ENCODE results near the gene SRSF6. TPM values are rescaled to one million over a fixed set of nuclear protein-coding genes. Genes with fewer than 3 reads are reported as not detected.
"Not testable (repeated sequence)": the region's sequence is repeated elsewhere in the genome, so short reads cannot be mapped to it uniquely, and the experiment has no call there.

The SRSF6 gene
- total RNA-seq, 1 experiment from 2014 or later, result 149 TPM

DNA sequence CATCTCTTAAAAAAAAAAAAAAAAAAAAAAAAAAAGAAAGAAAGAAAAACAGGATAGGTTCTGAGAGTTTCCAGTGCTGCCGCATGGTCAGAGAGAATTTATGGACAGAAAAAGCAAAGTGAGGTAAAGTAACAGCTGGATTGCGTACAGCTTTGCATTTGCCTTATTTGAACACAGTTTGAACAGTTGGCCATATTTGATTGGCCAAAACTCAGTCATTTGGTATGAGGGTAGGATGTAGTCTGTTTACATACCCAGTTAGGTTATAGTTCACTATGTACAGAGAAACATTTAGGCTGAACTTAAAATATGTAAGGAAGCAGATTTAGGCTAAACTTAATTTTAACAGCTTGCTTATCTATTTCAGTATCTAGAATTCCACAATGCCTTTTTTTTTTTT, 32.3 kb downstream of the SRSF6 start:
- Histone ChIP-seq H3K4me1 (no peaks in the 10 kb centered on the region), H3K27ac (no peak overlapping the region), H3K36me3 (no peaks in the 10 kb centered on the region), H3K4me3 (no peak overlapping the region), H3K27me3 (no peaks in the 10 kb centered on the region), H3K9me3 (replicated peaks) (no peaks in the 10 kb centered on the region)
- DNase-seq, result no peak

- no peak for DNase-seq
Observed at GRCh38 chr20:43492101-43492500, 34.4 kb downstream of the SRSF6 start.

DNA sequence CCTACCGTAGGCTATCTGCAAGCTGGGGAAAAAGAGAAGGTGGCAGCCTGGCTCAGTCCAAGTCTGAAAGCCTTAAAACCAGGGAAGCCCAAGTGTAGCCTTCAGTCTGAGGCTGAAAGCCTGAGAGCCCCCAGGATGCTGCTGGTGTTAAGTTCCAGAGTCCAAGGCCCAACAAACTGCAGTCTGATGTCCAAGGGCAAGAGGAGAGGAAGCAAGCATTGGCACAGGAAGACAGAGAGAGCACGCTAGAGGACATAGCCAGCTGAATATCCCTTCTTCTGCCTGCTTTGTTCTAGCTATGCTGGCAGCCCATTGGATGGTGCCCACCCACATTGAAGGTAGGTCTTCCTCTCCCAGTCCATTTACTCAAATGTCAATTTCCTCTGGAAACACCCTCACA, 37.7 kb downstream of the SRSF6 start:
- DNase-seq, result no peak
- Histone ChIP-seq H3K36me3 (no peaks in the 10 kb centered on the region), H3K27ac (no peak overlapping the region), H3K4me3 (no peak overlapping the region), H3K27me3 (no peaks in the 10 kb centered on the region), H3K4me1 (0 out of 2 replicates have a peak, but pooled peaks cover 2% of the 10 kb centered on the region), H3K9me3 (replicated peaks) (peaks cover 9% of the 10 kb centered on the region)

More at GRCh38 chr20:43492101-43492500, 34.4 kb downstream of the SRSF6 start:
- no peak overlapping the region for H3K27ac ChIP-seq
- no peak overlapping the region for H3K4me3 ChIP-seq
- no peaks in the 10 kb centered on the region for H3K4me1 ChIP-seq
- peaks cover 2% of the 10 kb centered on the region; the same call in 1 of the 2 replicates for H3K9me3 ChIP-seq (replicated peaks)
- no peaks in the 10 kb centered on the region for H3K36me3 ChIP-seq
- H3K27me3 ChIP-seq, result no peaks in the 10 kb centered on the region

DNA sequence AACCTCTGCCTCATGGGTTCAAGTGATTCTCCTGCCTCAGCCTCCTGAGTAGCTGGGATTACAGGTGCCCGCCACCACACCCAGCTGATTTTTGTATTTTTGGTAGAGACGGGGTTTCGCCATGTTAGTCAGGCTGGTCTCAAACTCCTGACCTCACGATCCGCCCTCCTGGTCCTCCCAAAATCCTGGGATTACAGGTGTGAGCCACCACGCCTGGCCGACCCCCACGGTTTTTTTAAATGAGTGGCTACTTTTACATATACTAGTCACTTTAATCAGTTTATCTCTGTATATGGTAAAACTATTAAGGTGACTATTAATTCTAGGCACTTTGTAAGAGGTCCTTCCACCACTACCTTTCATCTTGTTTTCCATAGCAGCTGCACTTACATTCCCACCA, 44.3 kb downstream of the SRSF6 start:
- Histone ChIP-seq H3K27me3 (peaks cover 11% of the 10 kb centered on the region), H3K9me3 (replicated peaks) (peaks cover 13% of the 10 kb centered on the region)
- DNase-seq, H3K4me3 ChIP-seq, H3K27ac ChIP-seq, H3K36me3 ChIP-seq, H3K4me1 ChIP-seq: not testable (repeated sequence)

DNA sequence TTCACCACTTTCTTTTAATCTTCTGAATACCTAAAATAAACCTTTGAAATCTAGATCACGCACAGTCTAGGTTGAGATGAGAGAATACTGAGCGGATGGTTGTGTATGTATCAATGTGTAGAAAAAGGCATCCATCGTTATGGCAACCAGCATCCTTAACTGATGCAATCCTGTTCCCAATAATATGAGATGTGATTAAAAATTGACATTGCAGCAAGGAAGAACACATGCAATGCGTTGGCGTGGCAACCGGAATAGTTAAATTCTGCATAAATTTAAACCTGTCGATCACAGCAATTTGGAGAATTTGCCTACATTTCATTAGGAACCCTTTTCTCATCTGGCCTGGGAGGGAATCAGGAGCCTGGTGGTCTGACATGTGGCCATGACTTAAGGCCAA, 48.5 kb downstream of the SRSF6 start:
- Histone ChIP-seq H3K9me3 (replicated peaks) (0 out of 2 replicates have a peak, but pooled peaks cover 6% of the 10 kb centered on the region), H3K27me3 (peaks cover 11% of the 10 kb centered on the region), H3K4me1 (no peaks in the 10 kb centered on the region), H3K27ac (no peak overlapping the region), H3K36me3 (no peaks in the 10 kb centered on the region), H3K4me3 (no peak overlapping the region)
- DNase-seq, result no peak

DNA sequence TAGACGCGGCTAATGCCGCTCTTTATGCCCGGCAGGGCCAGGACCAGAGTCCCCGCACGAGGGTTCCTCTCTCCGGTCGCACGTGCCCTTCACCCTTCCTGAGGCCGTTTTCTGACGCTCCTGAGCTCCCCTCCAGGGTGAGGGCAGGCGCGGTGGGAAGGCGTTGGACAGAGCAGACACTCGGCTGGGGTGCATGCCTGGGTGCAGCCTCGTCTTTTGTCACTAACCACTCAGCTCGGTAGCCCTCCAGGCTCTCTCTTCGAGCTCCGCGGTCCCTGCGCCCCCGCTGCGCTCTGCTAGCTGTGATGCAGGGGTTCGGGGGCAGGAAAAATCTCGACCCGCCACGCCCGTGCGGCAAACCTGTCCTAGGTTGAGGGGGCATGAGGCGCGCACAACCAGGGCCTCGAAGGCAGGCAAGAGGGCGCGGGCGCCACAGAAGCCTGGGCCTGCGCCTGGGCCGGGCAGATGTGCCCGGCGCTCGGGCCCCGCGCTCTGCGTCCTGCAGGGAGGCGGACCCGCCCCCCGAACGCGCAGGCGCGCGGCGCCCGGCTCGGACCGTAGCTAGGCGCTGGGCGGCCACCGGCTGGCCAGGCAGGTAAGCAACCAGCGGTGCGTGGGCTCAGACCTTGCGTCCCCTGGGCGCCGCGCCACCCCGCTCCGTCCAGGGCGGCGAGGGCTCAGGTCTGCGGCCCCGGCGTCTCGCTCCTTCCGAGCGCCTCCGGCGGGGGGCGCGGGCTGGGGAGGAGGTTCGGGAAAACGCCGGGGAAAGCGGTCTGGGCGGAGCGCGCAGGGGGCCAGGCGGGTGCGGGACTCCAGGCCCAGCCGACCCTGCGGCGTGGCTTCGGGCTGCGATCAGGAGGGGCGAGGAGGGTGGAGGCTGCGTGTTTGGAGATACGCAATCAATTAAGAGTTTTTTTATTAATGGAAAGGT, 49.7 kb downstream of the SRSF6 start, which contains the start of gene L3MBTL1:
TSS of gene L3MBTL1 (plus strand) at position 548 of the 931 bp plus-strand sequence. CDS start 5,807 bp downstream, outside the sequence.
- Histone ChIP-seq H3K36me3 (no peaks in the 10 kb centered on the region), H3K9me3 (replicated peaks) (0 out of 2 replicates have a peak, but pooled peaks cover 4% of the 10 kb centered on the region), H3K27ac (no peak within 1 kb of the TSS), H3K4me1 (no peaks in the 10 kb centered on the region), H3K4me3 (peak within 1 kb of the TSS; percentile 47), H3K27me3 (peaks cover 11% of the 10 kb centered on the region)
- DNase-seq, result no peak

DNA sequence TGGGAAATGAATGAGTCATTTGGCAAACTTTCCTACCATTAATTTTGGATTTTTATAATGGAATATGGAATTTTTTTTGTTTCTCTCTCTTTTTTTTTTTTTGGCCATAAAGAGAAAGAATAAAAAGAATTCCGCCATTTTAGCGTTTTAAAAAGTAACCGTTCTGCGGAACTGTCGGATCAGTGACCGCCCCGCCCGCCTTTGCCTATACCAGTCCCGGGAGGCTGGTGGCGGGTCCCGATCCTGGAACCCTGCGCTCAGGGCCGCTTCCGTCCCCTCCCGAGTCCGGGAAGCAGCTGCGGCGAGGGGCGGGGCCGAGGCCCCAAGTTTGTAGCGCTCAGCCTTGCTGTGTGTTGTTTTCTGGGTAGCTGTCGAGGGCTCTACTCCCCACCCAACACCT, 50.4 kb downstream of the SRSF6 start:
- Histone ChIP-seq H3K4me1 (no peaks in the 10 kb centered on the region), H3K27me3 (peaks cover 5% of the 10 kb centered on the region), H3K27ac (no peak overlapping the region), H3K9me3 (replicated peaks) (0 out of 2 replicates have a peak, but pooled peaks cover 4% of the 10 kb centered on the region), H3K4me3 (peak overlapping the region; percentile 47; the same call in 1 of the 2 replicates), H3K36me3 (no peaks in the 10 kb centered on the region)
- DNase-seq, result no peak

DNA sequence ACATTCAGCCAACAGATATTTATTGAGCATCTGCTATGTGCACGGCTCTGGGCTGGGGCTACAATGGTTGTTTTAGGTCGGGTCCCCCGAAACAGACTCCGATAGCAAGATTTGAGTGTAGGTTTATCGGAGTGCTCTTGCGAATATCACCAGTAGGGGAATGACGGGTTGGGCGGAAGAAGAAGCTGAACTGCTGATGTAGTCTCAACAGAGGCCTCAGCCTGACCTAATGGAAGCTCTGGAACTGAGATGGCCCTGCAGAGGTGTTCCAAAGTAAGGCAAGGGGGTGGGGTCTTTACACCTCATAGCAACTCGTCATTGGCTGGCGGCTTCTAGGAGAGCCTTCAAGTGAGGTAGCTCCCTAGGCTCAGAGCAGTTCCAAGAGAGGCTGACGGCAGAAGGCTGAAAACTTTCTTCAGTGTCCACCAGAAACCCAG, 50.9 kb downstream of the SRSF6 start:
- DNase-seq, result no peak
- Histone ChIP-seq H3K4me3 (no peak overlapping the region), H3K9me3 (replicated peaks) (0 out of 2 replicates have a peak, but pooled peaks cover 4% of the 10 kb centered on the region), H3K4me1 (no peaks in the 10 kb centered on the region), H3K27me3 (peaks cover 4% of the 10 kb centered on the region; the same call in 1 of the 2 replicates), H3K36me3 (no peaks in the 10 kb centered on the region), H3K27ac (no peak overlapping the region)

DNA sequence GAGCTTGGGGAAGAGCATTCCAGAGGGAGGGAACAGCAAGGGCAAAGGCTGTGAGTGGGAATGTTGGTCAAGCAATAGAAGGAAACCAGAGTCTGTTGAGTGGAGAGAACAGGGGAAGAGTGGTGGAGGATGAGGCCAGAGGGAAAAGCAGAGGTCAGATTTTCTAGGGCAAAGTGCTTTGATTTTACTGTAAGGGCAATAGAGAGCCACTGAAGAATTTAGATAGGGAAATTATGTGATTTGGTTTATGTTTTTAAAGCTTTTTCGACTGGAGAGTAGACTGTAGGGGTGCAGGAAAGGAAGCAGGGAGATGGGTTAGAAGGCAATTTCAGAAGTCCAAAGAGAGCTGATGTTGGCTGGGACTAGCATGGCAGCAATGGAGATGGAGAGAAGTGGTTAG, 54.2 kb downstream of the SRSF6 start:
- H3K27me3 ChIP-seq, result no peaks in the 10 kb centered on the region
- no peak for DNase-seq
- no peaks in the 10 kb centered on the region for H3K4me1 ChIP-seq
- no peak overlapping the region for H3K4me3 ChIP-seq
- H3K9me3 ChIP-seq (replicated peaks), result no peaks in the 10 kb centered on the region
- no peaks in the 10 kb centered on the region for H3K36me3 ChIP-seq
- no peak overlapping the region for H3K27ac ChIP-seq

- Histone ChIP-seq H3K9me3 (replicated peaks) (no peaks in the 10 kb centered on the region), H3K27ac (no peak overlapping the region), H3K36me3 (no peaks in the 10 kb centered on the region), H3K27me3 (no peaks in the 10 kb centered on the region), H3K4me1 (no peaks in the 10 kb centered on the region), H3K4me3 (peak overlapping the region; percentile 52)
- no peak for DNase-seq
Observed at GRCh38 chr20:43513372-43513930, 55.8 kb downstream of the SRSF6 start.

Other genes starting within 250 kb of the SRSF6 start
- gene L3MBTL1, start 49.8 kb downstream of the SRSF6 start, total RNA-seq (2014; rRNA removed; shearing (Covaris generic)), result 3.4 and 6.5 TPM in 2 replicates
- gene SGK2, start 101.1 kb downstream of the SRSF6 start, total RNA-seq (2014; rRNA removed; shearing (Covaris generic)), result 0.23 and 0.67 TPM in 2 replicates
- 76.2 and 86.2 TPM in 2 replicates for gene IFT52, start 133.0 kb downstream of the SRSF6 start, total RNA-seq (2014; rRNA removed; shearing (Covaris generic))
- 181 and 191 TPM in 2 replicates for gene MYBL2, start 209.2 kb downstream of the SRSF6 start, total RNA-seq (2014; rRNA removed; shearing (Covaris generic))